GM19463 (cell line): Measurements from ENCODE around the gene PTPRM.
"Not testable (repeated sequence)": the region's sequence is repeated elsewhere in the genome, so short reads cannot be mapped to it uniquely, and the experiment has no call there.

Source experiments
- ATAC-seq: cut with Tn5 transposase; IDR thresholded peaks from one replicate; pipeline ENCODE4 v1.9.1; 2021; ENCODE audit warnings: mild to moderate bottlenecking, moderate library complexity; ENCODE audit not compliant: unreplicated experiment

Gene PTPRM

DNA sequence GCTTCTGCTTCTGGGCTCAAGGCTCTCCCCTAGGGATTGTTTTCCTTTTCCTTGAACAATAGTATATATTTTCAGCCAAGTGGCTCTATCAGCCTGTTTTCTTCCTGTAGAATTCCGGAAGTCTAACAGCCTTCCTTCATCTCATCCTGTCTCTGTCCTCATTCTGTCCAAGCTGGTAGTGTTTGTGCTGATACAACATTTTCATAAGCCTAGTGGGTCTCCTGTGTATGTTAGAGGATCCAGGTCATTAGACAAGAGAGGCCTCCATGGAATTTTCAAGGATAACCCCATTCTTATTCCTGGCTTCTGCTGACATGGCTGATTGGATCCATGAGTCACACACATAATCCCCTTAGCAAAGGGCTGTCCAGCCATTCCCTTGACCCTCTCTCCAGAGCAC, 467.6 kb downstream of the PTPRM start:
- ATAC-seq, result no peak

DNA sequence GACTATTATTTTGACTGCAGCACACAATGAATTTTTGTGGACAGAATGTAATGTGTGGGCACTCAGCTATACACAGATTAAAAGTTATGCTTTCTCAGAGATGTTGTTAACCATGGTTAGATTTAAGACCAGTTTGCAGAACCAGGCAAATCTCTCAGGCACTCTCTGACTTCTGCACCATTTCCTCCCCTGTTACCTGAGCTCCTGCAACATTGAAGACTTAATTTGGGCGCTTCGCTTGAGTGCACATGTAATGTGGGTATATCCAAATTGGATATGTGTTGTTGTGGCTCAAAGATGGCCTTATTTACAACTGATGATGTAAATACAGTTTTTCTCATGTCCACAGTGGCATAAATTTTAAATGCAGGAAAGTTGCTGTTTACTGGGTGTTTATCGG, 469.4 kb downstream of the PTPRM start:
- no peak for ATAC-seq

GRCh38 chr18:8037296-8037695, 470.2 kb downstream of the PTPRM start:
- ATAC-seq, result no peak

GRCh38 chr18:8040021-8040420, 472.9 kb downstream of the PTPRM start:
- no peak for ATAC-seq

- ATAC-seq, result no peak
Measured at GRCh38 chr18:8041526-8042111, 474.5 kb downstream of the PTPRM start.

GRCh38 chr18:8044004-8044403, 476.9 kb downstream of the PTPRM start:
- no peak for ATAC-seq

DNA sequence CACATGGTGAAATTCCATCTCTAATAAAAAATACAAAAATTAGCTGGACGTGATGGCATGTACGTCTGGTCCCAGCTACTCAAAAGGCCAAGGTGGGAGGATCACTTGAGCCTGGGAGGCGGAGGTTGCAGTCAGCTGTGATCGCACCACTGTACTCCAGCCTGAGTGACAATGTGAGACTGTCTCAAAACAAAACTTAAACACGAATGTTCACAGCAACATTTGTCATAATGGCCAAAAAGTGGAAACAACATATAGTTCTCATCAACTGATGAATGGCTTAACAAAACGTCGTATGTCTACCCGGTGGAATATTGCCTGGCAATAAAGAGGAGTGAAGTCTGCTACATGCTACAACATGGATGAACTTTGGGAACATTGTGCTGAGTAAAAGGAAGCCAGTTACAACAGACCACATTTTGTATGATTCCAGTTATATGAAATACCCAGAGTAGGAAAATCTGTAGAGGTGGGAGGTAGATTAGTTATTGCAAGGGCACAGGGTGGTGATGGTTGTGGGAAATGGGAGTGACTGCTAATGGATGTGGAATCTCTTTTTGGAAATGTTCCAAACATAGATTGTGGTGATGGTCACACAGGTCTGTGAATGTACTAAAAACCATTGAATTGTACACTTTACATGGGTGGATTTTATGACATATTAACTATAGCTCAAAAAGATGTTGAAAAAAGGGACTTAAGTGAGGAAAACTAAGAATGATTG, 478.2 kb downstream of the PTPRM start:
- ATAC-seq, result no peak

DNA sequence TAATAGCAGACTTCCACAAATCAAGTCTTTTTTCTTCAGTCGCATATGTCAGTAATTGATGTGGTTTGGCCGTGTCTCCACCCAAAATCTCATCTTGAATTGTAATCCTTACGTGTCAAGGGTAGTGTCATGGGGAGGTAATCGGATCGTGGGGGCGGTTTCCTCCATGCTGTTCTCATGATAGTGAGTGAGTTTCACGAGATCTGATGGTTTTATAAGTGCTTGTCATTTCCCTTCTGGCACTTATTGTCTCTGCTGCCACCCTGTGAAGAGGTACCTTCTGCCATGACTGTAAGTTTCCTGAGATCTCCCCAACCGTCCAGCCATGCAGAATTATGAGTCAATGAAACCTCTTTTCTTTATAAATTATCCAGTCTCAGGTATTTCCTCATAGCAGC, 478.8 kb downstream of the PTPRM start:
- no peak for ATAC-seq

DNA sequence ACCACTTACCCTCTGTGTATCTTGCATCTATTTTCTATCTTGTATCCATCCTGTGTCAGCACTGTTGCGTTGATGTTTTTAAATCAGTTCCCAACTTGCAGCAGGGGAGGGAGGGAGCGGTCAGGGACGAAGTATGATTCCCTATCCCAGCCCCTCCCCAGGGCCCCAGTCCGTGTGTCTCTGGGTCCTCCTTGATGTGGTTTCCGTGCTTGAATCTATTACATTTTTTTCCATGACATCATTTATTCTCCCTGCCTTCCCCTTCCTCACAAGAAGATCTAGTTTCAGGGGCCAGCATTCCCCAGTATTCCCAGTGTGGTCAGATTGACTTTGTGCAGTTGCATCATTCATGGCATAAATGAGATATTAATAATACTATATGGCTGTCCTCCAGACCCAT, 479.3 kb downstream of the PTPRM start:
- ATAC-seq, result no peak

GRCh38 chr18:8049147-8049546, 482.0 kb downstream of the PTPRM start:
- no peak for ATAC-seq

- ATAC-seq, result no peak
Measured at GRCh38 chr18:8050616-8051329, 483.7 kb downstream of the PTPRM start.

DNA sequence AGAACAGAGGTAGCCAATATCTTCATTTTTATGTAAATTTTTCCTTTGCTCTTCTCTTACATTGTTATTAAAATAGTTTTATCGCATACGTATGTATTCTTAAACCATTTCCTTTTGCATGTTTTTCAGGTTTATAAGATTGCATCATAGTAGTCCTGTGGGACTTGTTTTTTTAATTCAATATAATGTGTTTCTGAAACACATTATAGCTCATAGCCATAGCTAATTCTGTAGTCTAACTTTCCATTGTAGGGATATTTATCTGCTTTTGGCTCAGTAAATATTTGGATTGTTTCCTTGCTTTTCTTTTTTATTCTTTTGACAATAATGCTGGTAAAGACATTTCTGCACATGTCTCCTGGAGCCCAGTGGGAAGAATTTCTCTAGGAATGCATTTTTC, 484.3 kb downstream of the PTPRM start:
- ATAC-seq, result no peak

- peak; percentile 45 for ATAC-seq
Measured at GRCh38 chr18:8052237-8052701, 485.2 kb downstream of the PTPRM start.

DNA sequence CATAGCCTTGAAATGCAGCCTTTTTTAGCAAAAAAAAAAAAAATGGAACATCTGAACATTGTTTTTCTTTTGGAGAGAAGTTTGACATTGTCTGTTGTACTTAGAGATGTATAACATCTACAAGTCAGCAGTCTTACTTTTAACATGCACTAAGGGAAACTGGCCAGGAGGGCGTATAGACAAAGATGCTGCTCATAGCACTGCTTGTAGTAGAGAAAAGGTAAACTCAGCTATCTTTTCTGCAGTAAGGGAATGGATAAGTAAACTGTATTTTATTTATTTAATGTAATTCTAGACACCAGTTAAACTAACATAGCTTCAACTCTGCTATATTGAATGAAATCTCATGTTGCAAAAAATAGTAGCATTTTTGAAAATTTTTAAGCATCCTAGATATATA, 489.6 kb downstream of the PTPRM start:
- no peak for ATAC-seq

DNA sequence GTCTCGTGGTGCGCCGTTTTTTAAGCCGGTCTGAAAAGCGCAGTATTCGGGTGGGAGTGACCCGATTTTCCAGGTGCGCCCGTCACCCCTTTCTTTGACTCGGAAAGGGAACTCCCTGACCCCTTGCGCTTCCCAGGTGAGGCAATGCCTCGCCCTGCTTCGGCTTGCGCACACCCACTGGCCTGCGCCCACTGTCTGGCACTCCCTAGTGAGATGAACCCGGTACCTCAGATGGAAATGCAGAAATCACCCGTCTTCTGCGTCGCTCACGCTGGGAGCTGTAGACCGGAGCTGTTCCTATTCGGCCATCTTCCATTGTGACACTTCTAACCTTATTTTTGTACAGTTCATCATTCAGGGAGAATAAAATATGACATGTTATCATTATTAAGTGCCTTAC, 496.0 kb downstream of the PTPRM start:
- ATAC-seq, result not testable (repeated sequence)

- ATAC-seq, result no peak
Measured at GRCh38 chr18:8063733-8064132, 496.6 kb downstream of the PTPRM start.

DNA sequence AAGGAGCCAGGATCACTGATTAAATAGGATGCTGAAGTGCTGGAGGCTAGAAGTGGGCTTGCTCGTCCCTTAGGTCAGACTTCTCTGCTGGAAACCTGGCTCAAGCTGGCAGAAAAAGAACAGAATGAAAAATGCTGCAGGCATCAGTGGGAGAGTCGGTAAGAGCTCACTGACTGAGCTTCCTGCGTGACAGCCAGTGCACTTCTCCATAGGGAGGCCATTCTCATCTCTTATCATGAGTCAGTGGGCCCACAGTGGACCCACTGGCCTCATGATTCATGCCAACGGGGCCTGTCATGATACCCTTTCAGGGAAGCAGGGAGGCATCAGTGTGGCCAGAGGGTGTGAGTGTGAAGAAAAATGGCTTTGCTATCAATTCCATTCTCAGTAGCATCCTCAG, 498.2 kb downstream of the PTPRM start:
- ATAC-seq, result no peak

- ATAC-seq, result no peak
Measured at GRCh38 chr18:8065773-8066172, 498.7 kb downstream of the PTPRM start.

DNA sequence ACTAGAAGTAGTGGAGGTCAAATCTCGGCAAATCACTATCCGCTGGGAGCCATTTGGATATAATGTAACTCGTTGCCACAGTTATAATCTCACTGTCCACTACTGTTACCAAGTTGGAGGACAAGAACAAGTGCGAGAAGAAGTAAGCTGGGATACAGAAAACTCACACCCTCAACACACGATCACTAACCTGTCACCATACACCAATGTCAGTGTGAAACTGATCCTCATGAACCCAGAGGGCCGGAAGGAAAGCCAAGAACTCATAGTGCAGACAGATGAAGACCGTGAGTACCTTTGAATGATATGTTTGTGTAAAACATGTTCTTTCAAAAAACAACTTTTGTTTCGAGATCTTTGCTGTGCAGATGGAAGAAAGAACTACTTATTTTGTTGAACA, 502.6 kb downstream of the PTPRM start:
- no peak for ATAC-seq

DNA sequence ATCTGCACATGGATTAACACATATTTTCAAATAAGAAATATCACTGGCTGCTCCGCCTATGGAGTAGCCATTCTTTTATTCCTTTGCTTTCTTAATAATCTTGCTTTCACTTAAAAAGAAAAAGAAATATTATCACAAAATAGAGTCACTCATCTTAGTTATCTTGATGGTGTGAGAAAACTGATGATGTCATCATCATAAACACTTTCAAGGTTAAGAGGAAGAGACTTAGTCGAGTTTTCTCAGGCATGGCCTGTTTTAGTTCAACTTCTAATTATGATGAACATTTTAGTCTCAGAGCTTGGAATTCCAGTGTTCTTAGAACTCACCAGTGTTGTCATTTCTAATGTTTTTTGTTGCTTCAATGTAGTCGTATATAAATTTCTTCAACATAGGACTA, 506.1 kb downstream of the PTPRM start:
- no peak for ATAC-seq

GRCh38 chr18:8080092-8080491, 513.0 kb downstream of the PTPRM start:
- no peak for ATAC-seq

GRCh38 chr18:8081267-8081666, 514.2 kb downstream of the PTPRM start:
- no peak for ATAC-seq
